SK-N-SH (cell line): Measurements from ENCODE around the gene KRT75. TPM values are rescaled to one million over a fixed set of nuclear protein-coding genes. Genes with fewer than 3 reads are reported as not detected.

ENCODE experiments used
- CTCF ChIA-PET: fragments of 300-600, 350-600 bp; formaldehyde crosslinking; extraction: SDS; loops from one replicate; lab custom pipeline; 2021; lab: Yijun Ruan, JAX
- POLR2A ChIA-PET: fragments of 350-600 bp; sonication (Branson Sonifier 250); formaldehyde crosslinking; extraction: SDS; loops from one replicate; lab custom pipeline; 2020; ENCODE audit warnings: antibody characterized with exemption, inconsistent platforms; lab: Yijun Ruan, JAX
- DNase-seq: peaks from one replicate; pipeline ENCODE4 v3.0.0; 2012
- H2AFZ ChIP-seq: fragments of 200-600 bp; sonication (generic); 2 replicates; pipeline ENCODE4 v1.8.1; 2016; ENCODE audit warnings: antibody characterized with exemption, mild to moderate bottlenecking, low read depth
- H3F3A ChIP-seq: fragments of 200-600 bp; sonication (generic); replicated peaks from 2 replicates; pipeline ENCODE3; 2016; ENCODE audit warnings: antibody characterized with exemption, mild to moderate bottlenecking; ENCODE audit not compliant: insufficient read depth
- H3K27ac ChIP-seq, 2 experiments: fragments of 200-500 bp in 1 of 2; fragments of 200-600 bp in 1 of 2; sonication (Bioruptor generic) in 1 of 2; sonication (generic), shearing (Covaris generic) in 1 of 2; 2 replicates each; pipeline versions ENCODE4 v1.5.1 to v1.6.1; 2014 to 2016; ENCODE audit warnings: low read depth in 2 of 2, inconsistent platforms in 1 of 2, low read length in 1 of 2, mild to moderate bottlenecking in 1 of 2, mixed read lengths in 1 of 2
- H3K27me3 ChIP-seq: fragments of 200-600 bp; sonication (generic), shearing (Covaris generic); 2 replicates; pipeline ENCODE4 v1.6.1; 2016; ENCODE audit warnings: mixed run types; ENCODE audit not compliant: insufficient read depth
- H3K36me3 ChIP-seq, 2 experiments: fragments of 200-500 bp in 1 of 2; fragments of 200-600 bp in 1 of 2; sonication (Bioruptor generic) in 1 of 2; sonication (generic) in 1 of 2; replicated peaks in 1 of 2; 2 replicates each; pipeline versions ENCODE3 to v1.5.1; 2014 to 2016; ENCODE audit warnings: low read length in 1 of 2, mild to moderate bottlenecking in 1 of 2; ENCODE audit not compliant: insufficient read depth in 2 of 2, control insufficient read depth in 1 of 2
- H3K4me1 ChIP-seq, 2 experiments: fragments of 200-500 bp in 1 of 2; fragments of 200-600 bp in 1 of 2; sonication (Bioruptor generic) in 1 of 2; sonication (generic), shearing (Covaris generic) in 1 of 2; 2 replicates each; pipeline versions ENCODE4 v1.5.1 to v1.6.1; 2014 to 2016; ENCODE audit warnings: low read depth in 1 of 2, low read length in 1 of 2, mixed run types in 1 of 2; ENCODE audit not compliant: insufficient read depth in 2 of 2, control insufficient read depth in 1 of 2
- H3K4me2 ChIP-seq: fragments of 200-600 bp; sonication (generic), shearing (Covaris generic); 2 replicates; pipeline ENCODE4 v1.6.1; 2017; ENCODE audit warnings: mixed run types
- H3K4me3 ChIP-seq, 2 experiments: fragments of 200-500 bp in 1 of 2; fragments of 200-600 bp in 1 of 2; sonication (Bioruptor generic) in 1 of 2; sonication (generic), shearing (Covaris generic) in 1 of 2; 2 replicates each; pipeline versions ENCODE4 v1.5.1 to v1.8.1; 2014 to 2016; ENCODE audit warnings: low read depth in 2 of 2, inconsistent platforms in 1 of 2, low read length in 1 of 2, mild to moderate bottlenecking in 1 of 2, mixed read lengths in 1 of 2, moderate library complexity in 1 of 2
- H3K79me2 ChIP-seq: fragments of 200-600 bp; sonication (generic); 2 replicates; pipeline ENCODE4 v1.8.1; 2017; ENCODE audit warnings: mild to moderate bottlenecking; ENCODE audit not compliant: insufficient read depth
- H3K9ac ChIP-seq: fragments of 200-600 bp; sonication (generic); 2 replicates; pipeline ENCODE4 v1.6.1; 2017; ENCODE audit warnings: mixed run types
- H3K9me2 ChIP-seq: fragments of 200-600 bp; sonication (generic); 2 replicates; pipeline ENCODE4 v1.6.1; 2017; ENCODE audit warnings: mixed run types
- H3K9me3 ChIP-seq: fragments of 200-600 bp; sonication (generic); 2 replicates; pipeline ENCODE4 v1.6.1; 2017; ENCODE audit warnings: mixed run types, mild to moderate bottlenecking, moderate library complexity
- H4K20me1 ChIP-seq: fragments of 200-600 bp; sonication (generic); 2 replicates; pipeline ENCODE4 v1.6.1; 2017; ENCODE audit warnings: mild to moderate bottlenecking, mixed run types; ENCODE audit not compliant: insufficient read depth
- EZH2phosphoT487 ChIP-seq: fragments of 200-600 bp; sonication (generic); IDR thresholded peaks from 2 replicates; pipeline ENCODE4 v1.6.1; 2017; ENCODE audit warnings: low read depth, mixed run types, mild to moderate bottlenecking, antibody characterized with exemption, moderate library complexity, borderline replicate concordance
- GATA2 ChIP-seq: sonication (generic); formaldehyde crosslinking; IDR thresholded peaks from 2 replicates; pipeline ENCODE4 v1.5.0; 2020; ENCODE audit warnings: mild to moderate bottlenecking, missing genetic modification reagents
- MXI1 ChIP-seq: IDR thresholded peaks from 2 replicates; pipeline ENCODE4 v1.6.1; 2012; ENCODE audit warnings: mild to moderate bottlenecking, low read depth, low read length, improper control_type of control experiment
- POLR2AphosphoS5 ChIP-seq: IDR thresholded peaks from 2 replicates; pipeline ENCODE4 v1.6.1; 2012; ENCODE audit warnings: low read depth, low read length
- RCOR1 ChIP-seq: fragments of 150-350 bp; IDR thresholded peaks from 2 replicates; pipeline ENCODE4 v1.6.1; 2017; ENCODE audit warnings: antibody characterized with exemption, low read length
- TCF12 ChIP-seq: IDR thresholded peaks from 2 replicates; pipeline ENCODE4 v1.4.0; 2012
- USF1 ChIP-seq: IDR thresholded peaks from 2 replicates; pipeline ENCODE4 v1.4.0; 2012; ENCODE audit warnings: low read depth, borderline replicate concordance
- WGBS: methylation state at CpG from one replicate; pipeline ENCODE4 v1.1.6; 2017; ENCODE audit warnings: low lambda C conversion rate; 5-methylcytosine and 5-hydroxymethylcytosine counted together
- polyA plus RNA-seq, 3 experiments: library from polyadenylated mRNA; depleted of rRNA; stranded (reverse); fragments of >200 nt; gene quantifications; 2 replicates each; pipeline ENCODE4 v1.2.3, GENCODE V29; 2012
- TF ChIP-seq, protein P1 (sequence below): IDR thresholded peaks from 2 replicates; pipeline ENCODE4; 2012
- TF ChIP-seq, protein P2 (sequence below): IDR thresholded peaks from 2 replicates; pipeline ENCODE4 v1.6.1; 2012; ENCODE audit warnings: mild to moderate bottlenecking, low read depth, low read length, moderate library complexity

The KRT75 gene
- polyA plus RNA-seq, 1 of the 3 experiments (the other 2 are of a cell fraction) = not detected

DNA sequence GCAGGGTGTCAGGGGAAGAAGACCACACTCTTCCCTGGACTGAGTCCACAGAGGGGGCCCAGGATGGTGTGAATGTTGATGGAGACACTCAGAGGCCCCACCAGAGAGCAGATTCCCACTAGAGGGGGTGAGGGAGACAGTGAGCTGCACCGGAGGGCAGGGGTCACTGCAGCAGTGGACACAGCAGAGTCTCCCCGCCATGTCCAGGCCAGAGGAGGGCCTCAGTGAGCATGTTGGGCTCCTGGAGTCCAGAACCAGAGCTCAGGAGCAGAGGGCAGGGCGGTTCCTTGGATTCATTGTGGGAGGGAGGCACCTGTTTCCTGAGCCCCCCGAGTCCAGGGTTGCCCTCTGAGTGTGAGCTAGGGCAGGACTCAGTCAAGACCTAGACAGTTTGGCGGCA, 26.3 kb downstream of the KRT75 start:
- Histone ChIP-seq H3K4me1 (no peaks in the 10 kb centered on the region), H3F3A (no peaks in the 10 kb centered on the region), H3K4me2 (no peak overlapping the region), H4K20me1 (no peaks in the 10 kb centered on the region), H3K9me2 (no peaks in the 10 kb centered on the region), H3K79me2 (no peaks in the 10 kb centered on the region), H2AFZ (no peak overlapping the region), H3K27me3 (peaks cover 21% of the 10 kb centered on the region), H3K4me3 (no peak overlapping the region), H3K9me3 (no peaks in the 10 kb centered on the region), H3K9ac (no peak overlapping the region), H3K27ac (no peak overlapping the region), H3K36me3 (no peaks in the 10 kb centered on the region)
- ChIA-PET CTCF (interaction anchor here (1.3 to 1.4 kb wide), 2 partner anchors 8 to 35 kb away, joined by 3 to 5 read pairs; no protein-coding TSS in a partner anchor), POLR2A (no interaction called here)
- no peak for TF ChIP-seq RCOR1
- TF ChIP-seq, protein P1, sequence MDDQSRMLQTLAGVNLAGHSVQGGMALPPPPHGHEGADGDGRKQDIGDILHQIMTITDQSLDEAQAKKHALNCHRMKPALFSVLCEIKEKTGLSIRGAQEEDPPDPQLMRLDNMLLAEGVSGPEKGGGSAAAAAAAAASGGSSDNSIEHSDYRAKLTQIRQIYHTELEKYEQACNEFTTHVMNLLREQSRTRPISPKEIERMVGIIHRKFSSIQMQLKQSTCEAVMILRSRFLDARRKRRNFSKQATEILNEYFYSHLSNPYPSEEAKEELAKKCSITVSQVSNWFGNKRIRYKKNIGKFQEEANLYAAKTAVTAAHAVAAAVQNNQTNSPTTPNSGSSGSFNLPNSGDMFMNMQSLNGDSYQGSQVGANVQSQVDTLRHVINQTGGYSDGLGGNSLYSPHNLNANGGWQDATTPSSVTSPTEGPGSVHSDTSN = no peak
- no peak for TF ChIP-seq USF1
- 0% methylated on average over 1 of the region's 5 CpGs for WGBS
- DNase-seq = no peak

GRCh38 chr12:52405922-52406385, 28.2 kb downstream of the KRT75 start, which contains the start of gene KRT82:
KRT82 (minus strand) TSS chr12:52406335; CDS start chr12:52406277, 58 bp downstream.
- H3K4me3 ChIP-seq = no peak within 1 kb of the TSS
- no peak within 1 kb of the TSS for H3K9ac ChIP-seq
- no peaks in the 10 kb centered on the region for H3K9me3 ChIP-seq
- no peaks in the 10 kb centered on the region for H3K79me2 ChIP-seq
- peaks cover 24% of the 10 kb centered on the region for H3K27me3 ChIP-seq
- H4K20me1 ChIP-seq = no peaks in the 10 kb centered on the region
- DNase-seq = no peak
- TF ChIP-seq MXI1 = no peak
- no peak for TF ChIP-seq RCOR1
- no peak for TF ChIP-seq TCF12
- no peak for TF ChIP-seq USF1
- H3F3A ChIP-seq = no peaks in the 10 kb centered on the region
- WGBS = 52% methylated on average over 10 of the region's 14 CpGs
- no peaks in the 10 kb centered on the region for H3K9me2 ChIP-seq
- ChIA-PET POLR2A (no interaction called here), CTCF (no interaction called here)
- no peak within 1 kb of the TSS for H3K4me2 ChIP-seq
- H2AFZ ChIP-seq = no peak within 1 kb of the TSS
- no peaks in the 10 kb centered on the region for H3K4me1 ChIP-seq
- no peak within 1 kb of the TSS for H3K27ac ChIP-seq
- H3K36me3 ChIP-seq = no peaks in the 10 kb centered on the region

DNA sequence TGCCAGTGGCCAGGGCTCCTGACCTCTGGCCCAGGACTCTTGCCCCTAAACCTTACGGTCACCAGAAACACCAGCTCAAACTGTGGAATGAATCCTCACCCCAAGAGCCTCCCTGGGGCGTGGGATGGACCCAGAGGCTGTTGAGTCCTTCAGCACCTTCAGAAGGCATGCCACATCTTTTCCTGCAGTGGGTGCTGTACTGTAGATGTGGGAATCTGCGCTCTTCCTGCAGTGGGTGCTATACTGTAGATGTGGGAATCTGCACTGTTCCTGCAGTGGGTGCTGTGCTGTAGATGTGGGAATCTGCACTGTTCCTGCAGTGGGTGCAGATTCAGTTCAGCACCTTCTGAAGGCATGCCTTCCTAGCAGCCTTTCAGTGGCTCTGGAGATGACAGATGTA, 29.2 kb downstream of the KRT75 start:
- H3K4me1 ChIP-seq = no peaks in the 10 kb centered on the region
- no peak overlapping the region for H3K4me2 ChIP-seq
- POLR2A ChIA-PET = no interaction called here
- H3K79me2 ChIP-seq = no peaks in the 10 kb centered on the region
- H3K27ac ChIP-seq = no peak overlapping the region
- no peaks in the 10 kb centered on the region for H3K9me3 ChIP-seq
- 50% methylated on average over 2 of the region's 3 CpGs for WGBS
- H3K9me2 ChIP-seq = no peaks in the 10 kb centered on the region
- no peak overlapping the region for H3K9ac ChIP-seq
- no peaks in the 10 kb centered on the region for H3K36me3 ChIP-seq
- CTCF ChIA-PET = interaction anchor here (0.6 to 1.7 kb wide), 2 partner anchors 9 kb away, joined by 3 to 4 read pairs; no protein-coding TSS in a partner anchor
- no peaks in the 10 kb centered on the region for H4K20me1 ChIP-seq
- no peak overlapping the region for H3K4me3 ChIP-seq
- H3F3A ChIP-seq = no peaks in the 10 kb centered on the region
- peaks cover 24% of the 10 kb centered on the region for H3K27me3 ChIP-seq
- no peak overlapping the region for H2AFZ ChIP-seq
- TF ChIP-seq EZH2phosphoT487 (no peak), GATA2 (CRISPR knock-in tag) (no peak), POLR2AphosphoS5 (no peak)
- TF ChIP-seq, protein P2, sequence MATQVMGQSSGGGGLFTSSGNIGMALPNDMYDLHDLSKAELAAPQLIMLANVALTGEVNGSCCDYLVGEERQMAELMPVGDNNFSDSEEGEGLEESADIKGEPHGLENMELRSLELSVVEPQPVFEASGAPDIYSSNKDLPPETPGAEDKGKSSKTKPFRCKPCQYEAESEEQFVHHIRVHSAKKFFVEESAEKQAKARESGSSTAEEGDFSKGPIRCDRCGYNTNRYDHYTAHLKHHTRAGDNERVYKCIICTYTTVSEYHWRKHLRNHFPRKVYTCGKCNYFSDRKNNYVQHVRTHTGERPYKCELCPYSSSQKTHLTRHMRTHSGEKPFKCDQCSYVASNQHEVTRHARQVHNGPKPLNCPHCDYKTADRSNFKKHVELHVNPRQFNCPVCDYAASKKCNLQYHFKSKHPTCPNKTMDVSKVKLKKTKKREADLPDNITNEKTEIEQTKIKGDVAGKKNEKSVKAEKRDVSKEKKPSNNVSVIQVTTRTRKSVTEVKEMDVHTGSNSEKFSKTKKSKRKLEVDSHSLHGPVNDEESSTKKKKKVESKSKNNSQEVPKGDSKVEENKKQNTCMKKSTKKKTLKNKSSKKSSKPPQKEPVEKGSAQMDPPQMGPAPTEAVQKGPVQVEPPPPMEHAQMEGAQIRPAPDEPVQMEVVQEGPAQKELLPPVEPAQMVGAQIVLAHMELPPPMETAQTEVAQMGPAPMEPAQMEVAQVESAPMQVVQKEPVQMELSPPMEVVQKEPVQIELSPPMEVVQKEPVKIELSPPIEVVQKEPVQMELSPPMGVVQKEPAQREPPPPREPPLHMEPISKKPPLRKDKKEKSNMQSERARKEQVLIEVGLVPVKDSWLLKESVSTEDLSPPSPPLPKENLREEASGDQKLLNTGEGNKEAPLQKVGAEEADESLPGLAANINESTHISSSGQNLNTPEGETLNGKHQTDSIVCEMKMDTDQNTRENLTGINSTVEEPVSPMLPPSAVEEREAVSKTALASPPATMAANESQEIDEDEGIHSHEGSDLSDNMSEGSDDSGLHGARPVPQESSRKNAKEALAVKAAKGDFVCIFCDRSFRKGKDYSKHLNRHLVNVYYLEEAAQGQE = no peak
- no peak for DNase-seq
